Endothelial cell of umbilical vein (primary cell): ENCODE measurements around the gene CALR3. TPM values are rescaled to one million over a fixed set of nuclear protein-coding genes. Genes with fewer than 3 reads are reported as not detected.

Source experiments
- BruUV-seq: library from RNA; stranded (reverse); fragments of 400-500 nt; replicated peaks from 2 replicates; lab custom pipeline; 2021; lab: Mats Ljungman, UMichigan
- CTCF ChIA-PET: fragments of 300-600, 350-600 bp; sonication (Branson Sonifier 250); formaldehyde crosslinking; loops from one replicate; lab custom pipeline; 2021; ENCODE audit warnings: antibody characterized with exemption, inconsistent platforms; lab: Charles Lee
- POLR2A ChIA-PET: fragments of 300-600, 350-600 bp; sonication (Branson Sonifier 250); formaldehyde crosslinking; loops from one replicate; lab custom pipeline; 2021; ENCODE audit warnings: antibody characterized with exemption, inconsistent platforms; lab: Charles Lee
- DNase-seq: peaks from one replicate; pipeline ENCODE4 v3.0.0-alpha.2; 2011; ENCODE audit warnings: low read depth, low spot score
- FAIRE-seq: peaks from 2 replicates; lab custom pipeline; 2011; peaks lifted over from hg19 to GRCh38; lab: Jason Lieb, UNC
- H2AFZ ChIP-seq: 2 replicates; pipeline ENCODE4 v1.6.0; 2012; ENCODE audit warnings: low read depth, low read length, control low read depth, inconsistent platforms
- H3K27ac ChIP-seq: 2 replicates; pipeline ENCODE4 v1.5.1; 2011; ENCODE audit warnings: low read depth, mild to moderate bottlenecking, control low read depth, low read length, moderate library complexity; ENCODE audit not compliant: insufficient read depth
- H3K27me3 ChIP-seq, 2 experiments: 2 replicates each; pipeline versions ENCODE4 v1.6.0 to v1.6.1; 2011; ENCODE audit warnings: low read length in 2 of 2, mixed read lengths in 1 of 2; ENCODE audit not compliant: control insufficient read depth in 2 of 2, insufficient read depth in 2 of 2
- H3K36me3 ChIP-seq, 2 experiments: 2 replicates in 1 of 2; 3 replicates in 1 of 2; pipeline ENCODE4 v1.5.1; 2011; ENCODE audit warnings: low read length in 2 of 2, mild to moderate bottlenecking in 1 of 2, moderate library complexity in 1 of 2; ENCODE audit not compliant: control insufficient read depth in 2 of 2, insufficient read depth in 2 of 2; ENCODE audit errors: extremely low read depth in 1 of 2
- H3K4me1 ChIP-seq: 3 replicates; pipeline ENCODE4 v1.5.1; 2011; ENCODE audit warnings: mild to moderate bottlenecking, low read length; ENCODE audit not compliant: control insufficient read depth, insufficient read depth; ENCODE audit errors: extremely low read depth
- H3K4me2 ChIP-seq: 2 replicates; pipeline ENCODE4 v1.6.1; 2011; ENCODE audit warnings: low read length, control low read depth, mixed read lengths; ENCODE audit not compliant: insufficient read depth
- H3K4me3 ChIP-seq, 3 experiments: fragments of 200-600 bp in 1 of 3; sonication (generic), shearing (Covaris generic) in 1 of 3; replicated peaks in 1 of 3; 2 replicates each; pipeline ENCODE4 v1.5.1; 2011 to 2016; ENCODE audit warnings: control low read depth in 3 of 3, low read length in 3 of 3, mild to moderate bottlenecking in 2 of 3, inconsistent platforms in 1 of 3, low read depth in 1 of 3, moderate library complexity in 1 of 3; ENCODE audit not compliant: insufficient read depth in 1 of 3
- H3K79me2 ChIP-seq: 2 replicates; pipeline ENCODE4 v1.6.0; 2012; ENCODE audit warnings: low read length, inconsistent platforms; ENCODE audit not compliant: control insufficient read depth, insufficient read depth
- H3K9ac ChIP-seq: replicated peaks from 2 replicates; pipeline ENCODE3; 2011; ENCODE audit warnings: low read length, control low read depth; ENCODE audit not compliant: insufficient read depth; ENCODE audit errors: extremely low read depth
- H3K9me1 ChIP-seq: replicated peaks from 3 replicates; pipeline ENCODE4 v1.6.0; 2011; ENCODE audit warnings: mild to moderate bottlenecking, low read length; ENCODE audit not compliant: control insufficient read depth, insufficient read depth; ENCODE audit errors: extremely low read depth
- H3K9me3 ChIP-seq: replicated peaks from 2 replicates; pipeline ENCODE4 v1.5.1; 2012; ENCODE audit warnings: low read length, inconsistent platforms; ENCODE audit not compliant: control insufficient read depth, insufficient read depth
- H4K20me1 ChIP-seq: replicated peaks from 2 replicates; pipeline ENCODE3; 2011; ENCODE audit warnings: mild to moderate bottlenecking, low read length; ENCODE audit not compliant: control insufficient read depth, insufficient read depth; ENCODE audit errors: extremely low read depth
- EZH2 ChIP-seq: IDR thresholded peaks from 2 replicates; pipeline ENCODE4 v1.6.1; 2012; ENCODE audit warnings: borderline replicate concordance, low read depth, mild to moderate bottlenecking, moderate library complexity, low read length, inconsistent platforms; ENCODE audit not compliant: severe bottlenecking
- GATA2 ChIP-seq: IDR thresholded peaks from 2 replicates; pipeline ENCODE4 v1.7.0; 2011; ENCODE audit warnings: low read depth, mild to moderate bottlenecking, moderate library complexity, mixed read lengths, low read length; ENCODE audit not compliant: insufficient read length, insufficient read depth
- JUN ChIP-seq: IDR thresholded peaks from 2 replicates; pipeline ENCODE4 v1.6.1; 2011; ENCODE audit warnings: borderline replicate concordance, low read depth; ENCODE audit not compliant: insufficient read length, insufficient read depth
- MYC ChIP-seq: IDR thresholded peaks from one replicate; pipeline ENCODE4 v1.6.1; 2011; ENCODE audit warnings: mild to moderate bottlenecking, low read depth, low read length
- POLR2A ChIP-seq: IDR thresholded peaks from 2 replicates; pipeline ENCODE4 v1.6.1; 2012; ENCODE audit warnings: low read depth, mild to moderate bottlenecking, control low read depth, low read length
- POLR2AphosphoS5 ChIP-seq: IDR thresholded peaks from 2 replicates; pipeline ENCODE4 v1.6.1; 2012; ENCODE audit warnings: low read depth, mild to moderate bottlenecking, control low read depth, low read length, moderate library complexity; ENCODE audit not compliant: insufficient read depth
- dilution Hi-C: fragments of 300-500 bp; cut with MboI; formaldehyde crosslinking; loops from one replicate; pipeline ENCODE4 v1.15.0; 2019; ENCODE audit warnings: low sequenced_read_pairs; ENCODE audit not compliant: extremely low pct_ligation_motif_present
- intact Hi-C: fragments of 100-400 bp; cut with micrococcal nuclease; formaldehyde crosslinking; loops from one replicate; pipeline ENCODE4 v1.10.0; 2022
- polyA plus RNA-seq, 4 experiments: library from polyadenylated mRNA; depleted of rRNA in 3 of 4; stranded (reverse) in 3 of 4; unstranded in 1 of 4; fragments of >200 nt; gene quantifications; 2 replicates each; pipeline versions ENCODE4 v1.2.1 to v1.2.3, GENCODE V29; 2011 to 2012; ENCODE audit warnings: missing spikeins in 1 of 4
- total RNA-seq: library from RNA; stranded (reverse); gene quantifications from 2 replicates; pipeline ENCODE4 v1.2.3, GENCODE V29; 2021
- TF ChIP-seq, protein P1 (sequence below), 2 donors: IDR thresholded peaks; 1 replicate in 1 of 2; 2 replicates in 1 of 2; pipeline ENCODE4 v1.5.1; 2011; ENCODE audit warnings: low read length in 2 of 2, mild to moderate bottlenecking in 2 of 2, moderate library complexity in 2 of 2, control low read depth in 1 of 2, inconsistent platforms in 1 of 2, low read depth in 1 of 2; ENCODE audit not compliant: insufficient read depth in 1 of 2; ENCODE audit errors: extremely low read depth in 1 of 2

Gene CALR3
- total and polyA plus RNA-seq, 2 donors (not counting 3 experiments of a cell fraction or from before 2014, with no cell fraction given): not detected

GRCh38 chr19:16470911-16471811, 24.8 kb downstream of the CALR3 start:
- ChIA-PET CTCF (interaction anchor here (0.6 kb wide), 3 partner anchors 14 to 72 kb away, joined by 3 read pairs; no protein-coding TSS in a partner anchor), POLR2A (no interaction called here)
- no peaks in the 10 kb centered on the region for H3K36me3 ChIP-seq
- DNase-seq: peak; percentile 34
- H3K4me2 ChIP-seq: peak overlapping the region; percentile 71
- no peaks in the 10 kb centered on the region for H3K27me3 ChIP-seq
- dilution Hi-C loops: no loop called here
- peaks cover 3% of the 10 kb centered on the region for H3K9me3 ChIP-seq
- BruUV-seq: TSS peak; percentile 41
- no peak overlapping the region for H3K27ac ChIP-seq
- H3K9me1 ChIP-seq: no peaks in the 10 kb centered on the region
- TF ChIP-seq MYC (no peak), GATA2 (no peak), JUN (no peak), EZH2 (no peak), POLR2A (no peak), POLR2AphosphoS5 (no peak)
- TF ChIP-seq, protein P1, sequence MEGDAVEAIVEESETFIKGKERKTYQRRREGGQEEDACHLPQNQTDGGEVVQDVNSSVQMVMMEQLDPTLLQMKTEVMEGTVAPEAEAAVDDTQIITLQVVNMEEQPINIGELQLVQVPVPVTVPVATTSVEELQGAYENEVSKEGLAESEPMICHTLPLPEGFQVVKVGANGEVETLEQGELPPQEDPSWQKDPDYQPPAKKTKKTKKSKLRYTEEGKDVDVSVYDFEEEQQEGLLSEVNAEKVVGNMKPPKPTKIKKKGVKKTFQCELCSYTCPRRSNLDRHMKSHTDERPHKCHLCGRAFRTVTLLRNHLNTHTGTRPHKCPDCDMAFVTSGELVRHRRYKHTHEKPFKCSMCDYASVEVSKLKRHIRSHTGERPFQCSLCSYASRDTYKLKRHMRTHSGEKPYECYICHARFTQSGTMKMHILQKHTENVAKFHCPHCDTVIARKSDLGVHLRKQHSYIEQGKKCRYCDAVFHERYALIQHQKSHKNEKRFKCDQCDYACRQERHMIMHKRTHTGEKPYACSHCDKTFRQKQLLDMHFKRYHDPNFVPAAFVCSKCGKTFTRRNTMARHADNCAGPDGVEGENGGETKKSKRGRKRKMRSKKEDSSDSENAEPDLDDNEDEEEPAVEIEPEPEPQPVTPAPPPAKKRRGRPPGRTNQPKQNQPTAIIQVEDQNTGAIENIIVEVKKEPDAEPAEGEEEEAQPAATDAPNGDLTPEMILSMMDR (IDR thresholded peaks at IDR 0.05; ENCODE audit: extremely low read depth in 1 of 2, insufficient read depth in 1 of 2, low read depth in 1 of 2, low read length in 2 of 2): no peak
- peaks cover 3% of the 10 kb centered on the region for H4K20me1 ChIP-seq
- intact Hi-C loops: no loop called here
- peak overlapping the region; percentile 38 to 79 (median 79) for H3K4me3 ChIP-seq
- peak; percentile 70 for FAIRE-seq
- peak overlapping the region; percentile 54 for H2AFZ ChIP-seq
- H3K9ac ChIP-seq: peak overlapping the region; percentile 67
- H3K4me1 ChIP-seq: peaks cover 11% of the 10 kb centered on the region
- H3K79me2 ChIP-seq: peaks cover 41% of the 10 kb centered on the region
